PC-3 (cell line): ENCODE measurements around the gene TTLL10. TPM values are rescaled to one million over a fixed set of nuclear protein-coding genes. Genes with fewer than 3 reads are reported as not detected.

Source experiments
- ATAC-seq: fragments of 200-7000 bp; cut with Tn5 transposase; 2 replicates; pipeline ENCODE4 v1.9.1; 2020; ENCODE audit warnings: mild to moderate bottlenecking, moderate library complexity
- BruUV-seq: library from RNA; stranded (reverse); fragments of 400-500 nt; replicated peaks from 2 replicates; lab custom pipeline; 2021; lab: Mats Ljungman, UMichigan
- CTCF ChIA-PET: fragments of 300-600 bp; sonication (Branson Sonifier 250); formaldehyde crosslinking; loops from one replicate; lab custom pipeline; 2022; ENCODE audit warnings: antibody characterized with exemption; lab: Charles Lee
- POLR2A ChIA-PET: fragments of 300-600 bp; sonication (Branson Sonifier 250); formaldehyde crosslinking; loops from one replicate; lab custom pipeline; 2022; ENCODE audit warnings: antibody characterized with exemption; ENCODE audit not compliant: unreplicated experiment; lab: Charles Lee
- DNase-seq: peaks from one replicate; pipeline ENCODE4 v3.0.0-alpha.2; 2015
- H2AFZ ChIP-seq: fragments of 300-600 bp; sonication (generic); 2 replicates; pipeline ENCODE4 v1.6.0; 2016; ENCODE audit warnings: antibody characterized with exemption, low read length
- H3F3A ChIP-seq: fragments of 300-600 bp; sonication (generic); one replicate; pipeline ENCODE4 v1.6.0; 2017; ENCODE audit warnings: antibody characterized with exemption, low read length, control low read depth, mild to moderate bottlenecking; ENCODE audit not compliant: unreplicated experiment
- H3K27ac ChIP-seq: fragments of 300-600 bp; sonication (generic); 2 replicates; pipeline ENCODE4 v1.5.1; 2016; ENCODE audit warnings: mild to moderate bottlenecking, low read length
- H3K27me3 ChIP-seq: fragments of 300-600 bp; sonication (generic); 2 replicates; pipeline ENCODE4 v1.6.1; 2016; ENCODE audit warnings: low read length, mixed read lengths
- H3K36me3 ChIP-seq: fragments of 300-600 bp; sonication (generic); 2 replicates; pipeline ENCODE4 v1.6.1; 2016; ENCODE audit warnings: low read depth, mixed run types, low read length, mixed read lengths
- H3K4me1 ChIP-seq: fragments of 300-600 bp; sonication (generic); 2 replicates; pipeline ENCODE4 v1.5.1; 2016; ENCODE audit warnings: low read length; ENCODE audit not compliant: insufficient read depth
- H3K4me2 ChIP-seq: fragments of 300-600 bp; sonication (generic); 2 replicates; pipeline ENCODE4 v1.6.0; 2016; ENCODE audit warnings: low read length
- H3K4me3 ChIP-seq: fragments of 300-600 bp; sonication (generic); 2 replicates; pipeline ENCODE4 v1.5.1; 2016; ENCODE audit warnings: mild to moderate bottlenecking, low read length, mixed read lengths
- H3K79me2 ChIP-seq: fragments of 300-600 bp; sonication (generic); 2 replicates; pipeline ENCODE4 v1.6.1; 2017; ENCODE audit warnings: low read length, mixed read lengths
- H3K9ac ChIP-seq: fragments of 300-600 bp; sonication (generic); 2 replicates; pipeline ENCODE4 v1.6.0; 2016; ENCODE audit warnings: mild to moderate bottlenecking, low read length
- H3K9me2 ChIP-seq: fragments of 300-600 bp; sonication (generic); replicated peaks from 2 replicates; pipeline ENCODE4 v1.6.1; 2016; ENCODE audit warnings: mixed run types, low read length, mixed read lengths
- H3K9me3 ChIP-seq: fragments of 300-600 bp; sonication (generic); 2 replicates; pipeline ENCODE4 v1.6.1; 2016; ENCODE audit warnings: low read length, mixed read lengths
- H4K20me1 ChIP-seq: fragments of 300-600 bp; sonication (generic); 2 replicates; pipeline ENCODE4 v1.6.1; 2016; ENCODE audit warnings: low read length, mixed read lengths
- EZH2 ChIP-seq: fragments of 300-600 bp; sonication (generic); IDR thresholded peaks from one replicate; pipeline ENCODE4 v1.6.1; 2017; ENCODE audit warnings: antibody characterized with exemption, mild to moderate bottlenecking, low read length; ENCODE audit not compliant: unreplicated experiment
- EZH2phosphoT487 ChIP-seq: fragments of 300-600 bp; sonication (generic); IDR thresholded peaks from 2 replicates; pipeline ENCODE4 v1.6.1; 2018; ENCODE audit warnings: mild to moderate bottlenecking, antibody characterized with exemption, low read length, borderline replicate concordance
- intact Hi-C: fragments of 100-400 bp; cut with micrococcal nuclease; formaldehyde crosslinking; loops from 2 replicates; pipeline ENCODE4 v1.9.0; 2023
- total RNA-seq: library from RNA; depleted of rRNA; stranded (reverse); fragments of >200 nt; gene quantifications from 2 replicates; pipeline ENCODE4 v1.2.3, GENCODE V29; 2014
- TF ChIP-seq, protein P1 (sequence below): fragments of 300-600 bp; sonication (generic); conservative IDR thresholded peaks from 2 replicates; pipeline ENCODE4 v1.5.1; 2017; ENCODE audit warnings: antibody characterized with exemption, low read depth, mild to moderate bottlenecking, low read length

The TTLL10 gene
- total RNA-seq, 1 experiment from 2014 or later = 0.36 TPM

GRCh38 chr1:1146596-1146995, 27.1 kb upstream of the TTLL10 start:
- H3K9me2 ChIP-seq = no peaks in the 10 kb centered on the region
- ATAC-seq (no peak), DNase-seq (no peak)
- no peaks in the 10 kb centered on the region for H3F3A ChIP-seq
- no peaks in the 10 kb centered on the region for H3K27me3 ChIP-seq
- no peak overlapping the region for H3K4me3 ChIP-seq
- no peak overlapping the region for H3K27ac ChIP-seq
- no peaks in the 10 kb centered on the region for H3K36me3 ChIP-seq
- no peak overlapping the region for H3K4me2 ChIP-seq
- intact Hi-C loops = no loop called here
- H2AFZ ChIP-seq = no peak overlapping the region
- peaks cover 9% of the 10 kb centered on the region for H3K4me1 ChIP-seq
- POLR2A ChIA-PET = no interaction called here
- H4K20me1 ChIP-seq = no peaks in the 10 kb centered on the region
- H3K79me2 ChIP-seq = no peaks in the 10 kb centered on the region
- no peaks in the 10 kb centered on the region for H3K9me3 ChIP-seq
- CTCF ChIA-PET = no interaction called here
- BruUV-seq = no TSS peak
- TF ChIP-seq EZH2phosphoT487 = no peak
- no peak for TF ChIP-seq EZH2
- TF ChIP-seq, protein P1, sequence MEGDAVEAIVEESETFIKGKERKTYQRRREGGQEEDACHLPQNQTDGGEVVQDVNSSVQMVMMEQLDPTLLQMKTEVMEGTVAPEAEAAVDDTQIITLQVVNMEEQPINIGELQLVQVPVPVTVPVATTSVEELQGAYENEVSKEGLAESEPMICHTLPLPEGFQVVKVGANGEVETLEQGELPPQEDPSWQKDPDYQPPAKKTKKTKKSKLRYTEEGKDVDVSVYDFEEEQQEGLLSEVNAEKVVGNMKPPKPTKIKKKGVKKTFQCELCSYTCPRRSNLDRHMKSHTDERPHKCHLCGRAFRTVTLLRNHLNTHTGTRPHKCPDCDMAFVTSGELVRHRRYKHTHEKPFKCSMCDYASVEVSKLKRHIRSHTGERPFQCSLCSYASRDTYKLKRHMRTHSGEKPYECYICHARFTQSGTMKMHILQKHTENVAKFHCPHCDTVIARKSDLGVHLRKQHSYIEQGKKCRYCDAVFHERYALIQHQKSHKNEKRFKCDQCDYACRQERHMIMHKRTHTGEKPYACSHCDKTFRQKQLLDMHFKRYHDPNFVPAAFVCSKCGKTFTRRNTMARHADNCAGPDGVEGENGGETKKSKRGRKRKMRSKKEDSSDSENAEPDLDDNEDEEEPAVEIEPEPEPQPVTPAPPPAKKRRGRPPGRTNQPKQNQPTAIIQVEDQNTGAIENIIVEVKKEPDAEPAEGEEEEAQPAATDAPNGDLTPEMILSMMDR = no peak
- no peak overlapping the region for H3K9ac ChIP-seq

DNA sequence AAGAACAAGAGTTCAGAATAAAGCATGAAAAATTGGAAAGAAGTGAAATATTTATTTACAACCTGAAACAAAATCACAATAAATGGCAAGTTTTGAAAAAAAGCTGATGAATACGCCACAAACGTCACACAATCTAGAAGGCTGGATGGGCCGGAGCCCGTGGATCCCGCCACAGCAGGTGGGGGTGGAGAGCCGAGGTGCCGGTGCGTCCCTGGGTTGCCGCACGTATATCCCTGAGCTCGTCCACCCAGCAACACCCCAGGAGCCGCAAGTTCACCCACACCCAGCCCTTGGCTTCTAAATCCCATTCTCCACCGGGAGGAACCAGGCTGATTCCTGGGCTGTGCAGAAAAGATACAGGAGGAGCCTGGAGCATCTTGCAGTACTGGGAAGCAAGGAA, 25.6 kb upstream of the TTLL10 start:
- no peak overlapping the region for H2AFZ ChIP-seq
- TF ChIP-seq EZH2 = no peak
- TF ChIP-seq EZH2phosphoT487 = no peak
- TF ChIP-seq, protein P1 = no peak
- H3K79me2 ChIP-seq = no peaks in the 10 kb centered on the region
- ATAC-seq = no peak
- H3K9ac ChIP-seq = no peak overlapping the region
- H3K27me3 ChIP-seq = no peaks in the 10 kb centered on the region
- no TSS peak for BruUV-seq
- H3K9me2 ChIP-seq = no peaks in the 10 kb centered on the region
- no peak overlapping the region for H3K4me3 ChIP-seq
- H3K27ac ChIP-seq = no peak overlapping the region
- intact Hi-C loops = no loop called here
- H3K4me2 ChIP-seq = no peak overlapping the region
- no peaks in the 10 kb centered on the region for H3K9me3 ChIP-seq
- H4K20me1 ChIP-seq = no peaks in the 10 kb centered on the region
- peaks cover 9% of the 10 kb centered on the region for H3K4me1 ChIP-seq
- no peaks in the 10 kb centered on the region for H3F3A ChIP-seq
- POLR2A ChIA-PET = no interaction called here
- H3K36me3 ChIP-seq = no peaks in the 10 kb centered on the region
- CTCF ChIA-PET = no interaction called here
- DNase-seq = no peak

DNA sequence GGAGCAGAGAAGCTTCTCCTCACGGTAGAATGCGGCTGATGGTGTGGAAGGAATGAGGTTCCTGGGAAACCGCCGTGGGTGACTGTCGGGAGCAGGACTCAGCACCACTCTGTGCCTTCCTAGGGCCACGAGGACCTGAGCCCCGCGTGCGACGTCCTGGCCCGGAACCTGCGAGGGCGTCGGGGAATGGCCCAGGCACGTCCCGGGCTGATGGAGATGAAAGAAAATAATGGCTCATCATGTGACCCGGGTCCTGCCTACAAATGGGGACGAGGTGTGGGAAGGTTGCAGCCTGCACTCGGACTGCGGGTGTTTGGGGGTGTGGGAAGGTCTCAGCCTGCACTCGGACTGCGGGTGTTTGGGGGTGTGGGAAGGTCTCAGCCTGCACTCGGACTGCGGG, 25.1 kb upstream of the TTLL10 start:
- ATAC-seq (no peak), DNase-seq (no peak)
- intact Hi-C loops = no loop called here
- Histone ChIP-seq H4K20me1 (no peaks in the 10 kb centered on the region), H3K27me3 (no peaks in the 10 kb centered on the region), H3K9me2 (no peaks in the 10 kb centered on the region), H3K9ac (no peak overlapping the region), H3K4me1 (peaks cover 9% of the 10 kb centered on the region), H3K4me2 (no peak overlapping the region), H3F3A (no peaks in the 10 kb centered on the region), H3K4me3 (no peak overlapping the region), H3K36me3 (no peaks in the 10 kb centered on the region), H3K27ac (no peak overlapping the region), H2AFZ (no peak overlapping the region), H3K79me2 (no peaks in the 10 kb centered on the region), H3K9me3 (no peaks in the 10 kb centered on the region)
- TF ChIP-seq, protein P1 = no peak
- TF ChIP-seq EZH2phosphoT487 (no peak), EZH2 (no peak)
- POLR2A ChIA-PET = no interaction called here
- CTCF ChIA-PET = no interaction called here
- BruUV-seq = no TSS peak
